Ramos (cell line): ENCODE results near the gene CHRNG.

Source experiments
- in situ Hi-C: fragments of 300-500 bp; cut with MboI; formaldehyde crosslinking; loops from one replicate; pipeline ENCODE4 v1.14.3; 2022; ENCODE audit warnings: low sequenced_read_pairs; ENCODE audit not compliant: unreplicated experiment

The CHRNG gene, protein sequence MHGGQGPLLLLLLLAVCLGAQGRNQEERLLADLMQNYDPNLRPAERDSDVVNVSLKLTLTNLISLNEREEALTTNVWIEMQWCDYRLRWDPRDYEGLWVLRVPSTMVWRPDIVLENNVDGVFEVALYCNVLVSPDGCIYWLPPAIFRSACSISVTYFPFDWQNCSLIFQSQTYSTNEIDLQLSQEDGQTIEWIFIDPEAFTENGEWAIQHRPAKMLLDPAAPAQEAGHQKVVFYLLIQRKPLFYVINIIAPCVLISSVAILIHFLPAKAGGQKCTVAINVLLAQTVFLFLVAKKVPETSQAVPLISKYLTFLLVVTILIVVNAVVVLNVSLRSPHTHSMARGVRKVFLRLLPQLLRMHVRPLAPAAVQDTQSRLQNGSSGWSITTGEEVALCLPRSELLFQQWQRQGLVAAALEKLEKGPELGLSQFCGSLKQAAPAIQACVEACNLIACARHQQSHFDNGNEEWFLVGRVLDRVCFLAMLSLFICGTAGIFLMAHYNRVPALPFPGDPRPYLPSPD

GRCh38 chr2:232539298-232540231, at the start of gene CHRNG:
Gene CHRNG (plus strand): TSS chr2:232539692. CDS start chr2:232539748, 56 bp downstream.
- in situ Hi-C loops: no loop called here

DNA sequence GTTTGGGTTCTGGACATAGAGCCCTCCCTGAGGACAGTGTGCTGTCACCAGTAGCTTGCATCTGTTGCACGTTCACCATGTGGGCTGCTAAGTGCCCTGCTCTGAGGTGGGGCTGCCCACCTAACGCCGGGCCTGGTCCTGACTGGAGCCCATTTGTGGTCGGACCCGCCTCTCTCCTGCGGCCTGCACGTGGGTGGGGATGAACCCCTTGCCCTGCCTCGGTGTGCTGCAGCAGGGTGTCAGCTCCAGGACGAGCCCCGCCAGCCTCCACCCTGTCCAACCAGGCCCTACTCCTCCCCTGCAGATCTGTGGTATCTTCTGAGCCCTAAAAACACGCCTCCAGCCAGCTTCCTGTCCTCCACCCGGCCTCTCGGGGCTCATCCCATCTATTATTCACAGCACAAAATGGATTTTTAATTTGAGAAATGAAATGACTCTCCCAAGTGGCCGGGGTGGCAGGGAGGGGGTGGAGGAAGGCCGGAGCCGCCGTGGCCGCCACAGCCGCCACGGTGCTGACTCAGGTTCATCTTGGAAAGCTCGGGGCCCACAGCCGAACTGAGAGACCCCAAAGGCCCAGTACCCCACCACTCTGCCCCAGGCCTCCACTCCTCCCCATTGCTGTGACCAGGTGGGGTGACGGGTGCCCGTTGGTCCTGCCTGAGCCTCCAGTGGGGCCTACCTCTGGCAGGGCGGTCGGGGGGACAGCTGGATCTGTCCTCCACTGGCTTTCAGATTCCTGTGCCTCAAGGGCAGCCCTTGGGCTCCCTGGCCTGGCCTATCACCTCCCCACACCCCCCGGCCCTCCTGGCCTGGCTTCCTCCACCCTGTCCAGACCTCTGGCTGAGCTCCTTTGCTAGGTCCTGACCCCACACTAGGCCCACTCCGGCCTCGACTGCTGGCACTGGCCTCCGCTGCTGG, 49.0 kb upstream of the CHRNG start:
- in situ Hi-C loops: no loop called here

GRCh38 chr2:232491139-232491780, 48.2 kb upstream of the CHRNG start:
- in situ Hi-C loops: no loop called here

- in situ Hi-C loops: no loop called here
Measured at GRCh38 chr2:232492236-232492848, 47.1 kb upstream of the CHRNG start.

DNA sequence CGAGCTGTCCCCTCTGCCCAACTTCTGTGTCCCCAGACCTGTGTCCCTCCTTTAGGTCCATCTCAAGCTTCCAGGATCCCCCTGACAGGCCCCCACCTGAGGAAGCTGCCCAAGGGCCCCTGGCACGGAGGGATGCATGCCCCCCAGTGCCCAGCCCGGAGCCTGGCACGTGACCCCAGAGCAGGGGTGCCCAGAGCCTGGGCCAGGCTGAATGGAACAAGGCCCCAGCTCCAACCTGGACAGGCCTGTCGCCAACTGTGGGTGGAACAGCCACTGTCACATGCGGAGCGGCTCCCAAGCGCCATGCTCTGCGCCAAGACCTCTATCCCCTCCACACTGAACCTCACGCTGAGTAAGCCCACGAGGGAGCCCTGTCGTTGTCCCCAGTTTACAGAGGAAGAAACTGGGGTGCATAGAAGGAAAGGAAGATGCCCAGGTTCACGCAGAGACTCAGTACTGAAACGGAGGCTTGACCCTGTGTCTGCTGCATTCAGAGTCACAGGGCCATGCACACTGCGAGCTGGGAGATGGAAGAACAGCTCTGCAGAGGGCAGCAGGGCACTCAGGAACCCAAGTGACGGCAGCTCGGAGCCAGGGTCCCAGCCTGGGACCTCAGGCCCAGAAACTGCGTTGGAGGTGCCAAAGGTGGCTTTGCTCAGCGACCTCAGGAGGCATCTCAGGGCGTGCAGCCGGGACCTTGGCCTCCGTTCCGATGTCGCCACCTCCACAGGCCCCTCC, 46.4 kb upstream of the CHRNG start:
- in situ Hi-C loops: no loop called here

DNA sequence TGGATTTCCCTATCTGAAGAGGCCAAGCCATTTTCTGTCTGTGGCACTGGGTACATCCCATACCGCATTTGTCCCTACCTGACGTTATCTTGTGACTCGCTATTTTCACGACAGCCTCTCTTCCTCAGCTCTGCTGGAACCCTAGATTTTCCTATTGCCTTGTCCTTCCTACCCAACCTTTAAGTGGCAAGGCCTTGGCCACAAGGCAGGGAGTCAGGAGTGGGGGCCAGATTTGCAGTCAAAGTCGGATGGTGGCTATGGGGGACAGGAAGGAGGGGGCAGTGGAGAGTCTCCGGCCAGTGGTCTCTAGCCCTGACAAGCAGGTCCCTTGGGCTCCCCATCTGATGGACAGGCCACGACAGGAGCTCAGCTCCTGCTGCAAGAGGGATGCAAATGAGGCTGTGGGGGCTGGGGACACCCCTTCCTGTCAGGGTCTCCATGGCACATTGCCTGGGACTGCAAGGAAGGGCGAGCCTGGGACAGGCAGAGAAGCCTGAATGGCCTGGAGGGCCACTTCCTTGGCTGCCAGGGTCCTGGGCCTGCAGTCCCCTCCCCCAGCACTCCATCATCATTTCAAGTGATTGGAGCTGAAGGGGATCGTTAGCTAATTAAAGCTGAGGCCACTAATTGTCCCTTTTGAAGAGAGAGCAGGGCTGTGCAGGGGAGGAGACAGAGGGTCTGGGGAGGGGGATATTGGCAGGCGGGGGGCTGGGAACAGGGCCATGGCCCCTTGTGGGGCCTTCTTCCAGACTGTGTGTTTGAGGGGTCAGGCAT, 45.6 kb upstream of the CHRNG start:
- in situ Hi-C loops: no loop called here

DNA sequence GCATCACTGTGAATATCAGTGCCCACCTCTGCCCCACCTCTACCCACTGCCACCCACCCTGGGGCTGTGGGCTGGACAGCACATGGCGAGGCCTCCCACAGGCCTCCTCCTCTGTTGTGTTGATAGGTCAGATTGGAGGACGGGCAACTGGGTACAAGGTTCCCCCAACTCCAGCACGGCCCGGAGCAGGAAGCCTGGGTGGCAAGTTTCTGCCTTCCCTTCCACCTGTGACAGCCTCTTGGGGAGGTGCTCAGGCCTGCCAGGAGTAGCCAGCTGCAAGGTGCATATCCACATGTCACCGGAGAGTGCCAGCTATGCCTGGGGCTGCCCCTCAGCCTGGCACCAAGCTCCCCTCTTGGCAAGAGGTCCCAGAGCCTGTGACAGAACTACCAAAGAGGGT, 45.0 kb upstream of the CHRNG start:
- in situ Hi-C loops: no loop called here

DNA sequence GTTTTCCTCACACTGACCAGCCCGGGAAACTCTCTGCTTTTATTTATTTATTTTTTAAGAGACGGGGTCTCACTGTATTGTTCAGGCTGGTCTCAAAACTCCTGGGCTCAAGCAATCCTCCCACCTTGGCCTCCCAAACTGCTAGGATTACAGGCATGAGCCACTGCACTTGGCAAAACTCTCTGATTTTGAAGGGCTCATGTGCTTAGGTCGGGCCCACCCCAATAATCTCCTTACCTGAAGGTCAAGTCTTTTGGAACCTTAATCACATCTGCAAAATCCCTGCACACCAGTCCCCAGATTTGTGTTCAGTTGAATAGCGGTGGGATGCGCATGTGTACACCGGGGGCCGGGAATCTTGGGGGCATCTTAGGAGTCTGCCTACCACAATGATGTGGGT, 44.2 kb upstream of the CHRNG start:
- in situ Hi-C loops: no loop called here

GRCh38 chr2:232496501-232497270, 42.8 kb upstream of the CHRNG start:
- in situ Hi-C loops: no loop called here

DNA sequence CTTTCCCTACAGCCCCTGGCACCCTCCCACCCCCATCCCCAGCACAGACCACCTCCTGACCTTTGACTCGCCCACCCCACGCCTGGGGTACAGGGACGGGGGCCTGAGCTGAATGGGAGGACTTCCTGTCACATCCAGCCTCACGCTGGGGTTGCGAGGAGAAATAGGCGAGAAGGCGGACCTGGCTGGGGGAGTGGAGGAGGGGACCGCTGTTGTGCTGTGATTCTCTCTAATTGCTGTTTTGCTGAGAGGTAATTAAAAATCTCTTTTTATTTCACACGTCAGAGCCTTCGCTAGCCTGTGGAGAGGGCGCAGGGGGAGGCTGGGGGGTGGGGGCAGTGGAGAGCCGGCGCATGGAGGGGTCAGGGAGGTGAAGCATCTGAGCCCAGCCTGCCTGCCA, 42.1 kb upstream of the CHRNG start:
- in situ Hi-C loops: no loop called here

DNA sequence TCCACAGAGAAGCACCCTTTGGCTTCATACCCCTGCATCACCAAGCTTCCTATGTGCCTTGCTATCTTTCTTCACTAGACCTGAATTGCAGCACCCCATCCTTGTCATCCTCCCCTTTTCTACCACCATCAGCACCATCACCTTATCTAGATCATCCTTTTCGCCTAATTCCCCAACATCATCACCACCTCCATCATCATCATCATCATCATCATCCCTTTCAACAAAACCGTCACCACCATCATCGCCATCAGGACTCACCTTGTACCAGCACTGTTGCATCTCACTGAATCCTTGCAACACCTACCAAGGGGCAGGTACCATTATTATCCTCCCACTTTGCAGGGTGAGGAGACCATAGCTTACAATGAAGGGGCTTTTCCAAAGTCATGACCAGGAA, 41.0 kb upstream of the CHRNG start:
- in situ Hi-C loops: no loop called here

- in situ Hi-C loops: no loop called here
Measured at GRCh38 chr2:232501331-232501771, 38.1 kb upstream of the CHRNG start.

- in situ Hi-C loops: no loop called here
Measured at GRCh38 chr2:232501794-232502390, 37.6 kb upstream of the CHRNG start.

- in situ Hi-C loops: no loop called here
Measured at GRCh38 chr2:232502511-232502910, 37.0 kb upstream of the CHRNG start.

- in situ Hi-C loops: no loop called here
Measured at GRCh38 chr2:232502911-232503808, 36.3 kb upstream of the CHRNG start.
